Parathyroid adenoma (tissue), 2 donors: ENCODE data around the gene NPIPA7.
"Not testable (repeated sequence)": the region's sequence is repeated elsewhere in the genome, so short reads cannot be mapped to it uniquely, and the experiment has no call there.

ENCODE experiments used
- H2AFZ ChIP-seq: fragments of 300-600 bp; sonication (generic); one replicate; pipeline ENCODE4 v1.7.0; 2017; ENCODE audit warnings: antibody characterized with exemption, mild to moderate bottlenecking
- H3K27ac ChIP-seq: fragments of 300-600 bp; sonication (generic); one replicate; pipeline ENCODE4 v1.7.0; 2017
- H3K27me3 ChIP-seq: fragments of 300-600 bp; sonication (generic); one replicate; pipeline ENCODE4 v1.7.0; 2017; ENCODE audit warnings: low read length; ENCODE audit not compliant: control insufficient read depth, insufficient read depth
- H3K36me3 ChIP-seq: fragments of 300-600 bp; sonication (generic); one replicate; pipeline ENCODE4 v1.7.0; 2017; ENCODE audit warnings: low read length; ENCODE audit not compliant: control insufficient read depth, insufficient read depth
- H3K4me1 ChIP-seq: fragments of 300-600 bp; sonication (generic); one replicate; pipeline ENCODE4 v1.7.0; 2017; ENCODE audit warnings: control low read depth
- H3K4me2 ChIP-seq: fragments of 300-600 bp; sonication (generic); one replicate; pipeline ENCODE4 v1.7.0; 2017; ENCODE audit warnings: low read length
- H3K4me3 ChIP-seq: fragments of 300-600 bp; sonication (generic); one replicate; pipeline ENCODE4 v1.7.0; 2017; ENCODE audit warnings: low read depth, low read length
- H3K79me2 ChIP-seq: fragments of 300-600 bp; sonication (generic); one replicate; pipeline ENCODE4 v1.7.0; 2017; ENCODE audit warnings: control low read depth
- H3K9ac ChIP-seq: fragments of 300-600 bp; sonication (generic); one replicate; pipeline ENCODE4 v1.7.0; 2017; ENCODE audit warnings: mild to moderate bottlenecking
- H3K9me3 ChIP-seq: fragments of 300-600 bp; sonication (generic); one replicate; pipeline ENCODE4 v1.7.0; 2017; ENCODE audit warnings: low read length; ENCODE audit not compliant: control insufficient read depth
- donor health status: primary hyperparathyroidism.

The NPIPA7 gene

DNA sequence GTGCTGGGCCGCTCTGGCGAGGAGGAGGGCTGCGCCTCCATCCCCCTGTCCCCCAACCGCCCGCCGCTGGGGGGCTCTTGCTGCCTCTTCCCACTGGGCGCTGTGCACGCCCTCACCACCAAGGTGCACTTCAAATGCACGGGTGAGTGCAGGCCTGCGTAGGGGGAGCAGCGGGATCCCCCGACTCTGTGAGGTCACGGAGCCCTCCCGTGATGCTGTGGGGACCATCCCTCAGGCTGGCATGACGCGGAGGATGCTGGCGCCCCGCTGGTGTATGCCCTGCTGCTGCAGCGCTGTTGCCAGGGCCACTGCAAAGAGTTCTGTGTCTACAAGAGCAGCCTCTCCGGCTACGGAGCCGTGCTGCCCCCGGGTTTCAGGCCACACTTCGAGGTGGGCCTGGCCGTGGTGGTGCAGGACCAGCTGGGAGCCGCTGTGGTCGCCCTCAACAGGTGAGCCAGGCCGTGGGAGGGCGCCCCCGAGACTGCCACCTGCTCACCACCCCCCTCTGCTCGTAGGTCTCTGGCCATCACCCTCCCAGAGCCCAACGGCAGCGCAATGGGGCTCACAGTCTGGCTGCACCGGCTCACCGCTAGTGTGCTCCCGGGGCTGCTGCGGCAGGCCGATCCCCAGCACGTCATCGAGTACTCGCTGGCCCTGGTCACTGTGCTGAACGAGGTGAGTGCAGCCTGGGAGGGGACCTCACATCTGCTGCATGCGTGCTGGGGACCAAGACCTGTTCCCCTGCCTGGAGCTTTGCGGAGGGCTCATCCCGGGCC, 9.7 kb upstream of the NPIPA7 start:
- H2AFZ ChIP-seq, H3K4me1 ChIP-seq, H3K4me2 ChIP-seq, H3K9me3 ChIP-seq, H3K27ac ChIP-seq, H3K36me3 ChIP-seq, H3K27me3 ChIP-seq, H3K9ac ChIP-seq, H3K79me2 ChIP-seq, H3K4me3 ChIP-seq: not testable (repeated sequence)

DNA sequence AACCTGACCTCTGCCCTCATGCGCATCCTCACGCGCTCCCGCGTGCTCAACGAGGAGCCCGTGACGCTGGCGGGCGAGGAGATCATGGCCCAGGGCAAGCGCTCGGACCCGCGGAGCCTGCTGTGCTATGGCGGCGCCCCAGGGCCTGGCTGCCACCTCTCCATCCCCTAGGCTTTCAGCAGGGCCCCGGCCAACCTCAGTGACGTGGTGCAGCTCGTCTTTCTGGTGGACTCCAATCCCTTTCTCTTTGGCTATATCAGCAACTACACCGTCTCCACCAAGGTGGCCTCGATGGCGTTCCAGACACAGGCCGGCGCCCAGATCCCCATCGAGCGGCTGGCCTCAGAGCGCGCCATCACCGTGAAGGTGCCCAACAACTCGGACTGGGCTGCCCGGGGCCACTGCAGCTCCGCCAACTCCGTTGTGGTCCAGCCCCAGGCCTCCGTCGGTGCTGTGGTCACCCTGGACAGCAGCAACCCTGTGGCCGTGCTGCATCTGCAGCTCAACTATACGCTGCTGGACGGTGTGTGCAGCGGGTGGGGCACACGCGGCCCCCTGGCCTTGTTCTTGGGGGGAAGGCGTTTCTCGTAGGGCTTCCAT, 7.7 kb upstream of the NPIPA7 start:
- H3K4me1 ChIP-seq, H2AFZ ChIP-seq, H3K9me3 ChIP-seq, H3K79me2 ChIP-seq, H3K4me3 ChIP-seq, H3K4me2 ChIP-seq, H3K27ac ChIP-seq, H3K27me3 ChIP-seq, H3K9ac ChIP-seq, H3K36me3 ChIP-seq: not testable (repeated sequence)

DNA sequence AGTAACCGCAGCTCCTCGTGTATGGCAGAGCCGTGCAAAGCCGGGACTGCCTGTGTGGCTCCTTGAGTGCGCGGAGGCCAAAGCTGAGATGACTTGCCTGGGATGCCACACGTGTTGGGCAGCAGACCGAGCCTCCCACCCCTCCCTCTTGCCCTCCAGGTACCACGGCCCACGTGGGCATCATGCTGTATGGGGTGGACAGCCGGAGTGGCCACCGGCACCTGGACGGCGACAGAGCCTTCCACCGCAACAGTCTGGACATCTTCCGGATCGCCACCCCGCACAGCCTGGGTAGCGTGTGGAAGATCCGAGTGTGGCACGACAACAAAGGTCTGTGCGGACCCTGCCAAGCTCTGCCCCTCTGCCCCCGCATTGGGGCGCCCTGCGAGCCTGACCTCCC, 4.7 kb upstream of the NPIPA7 start:
- H3K4me2 ChIP-seq, H2AFZ ChIP-seq, H3K27ac ChIP-seq, H3K9me3 ChIP-seq, H3K36me3 ChIP-seq, H3K9ac ChIP-seq, H3K27me3 ChIP-seq, H3K79me2 ChIP-seq, H3K4me1 ChIP-seq, H3K4me3 ChIP-seq: not testable (repeated sequence)

DNA sequence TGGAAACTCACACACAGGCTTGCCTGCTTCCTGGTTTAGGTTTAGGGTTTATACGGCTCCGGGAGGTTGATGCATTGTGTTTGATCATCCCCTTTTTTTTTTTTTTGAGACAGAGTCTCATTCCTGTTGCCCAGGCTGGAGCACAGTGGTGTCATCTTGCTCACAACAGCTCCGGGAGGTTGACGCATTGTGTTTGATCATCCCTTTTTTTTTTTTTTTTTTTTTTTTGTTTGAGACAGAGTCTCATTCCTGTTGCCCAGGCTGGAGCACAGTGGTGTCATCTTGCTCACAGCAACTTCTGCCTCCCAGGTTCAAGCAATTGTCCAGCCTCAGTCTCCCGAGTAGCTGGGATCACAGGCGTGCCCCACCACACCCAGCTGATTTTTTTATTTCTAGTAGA, 20.7 kb downstream of the NPIPA7 start:
- not testable (repeated sequence) for H3K9me3 ChIP-seq, H3K4me1 ChIP-seq, H2AFZ ChIP-seq, H3K36me3 ChIP-seq, H3K9ac ChIP-seq, H3K27me3 ChIP-seq, H3K27ac ChIP-seq, H3K4me2 ChIP-seq, H3K4me3 ChIP-seq, H3K79me2 ChIP-seq

DNA sequence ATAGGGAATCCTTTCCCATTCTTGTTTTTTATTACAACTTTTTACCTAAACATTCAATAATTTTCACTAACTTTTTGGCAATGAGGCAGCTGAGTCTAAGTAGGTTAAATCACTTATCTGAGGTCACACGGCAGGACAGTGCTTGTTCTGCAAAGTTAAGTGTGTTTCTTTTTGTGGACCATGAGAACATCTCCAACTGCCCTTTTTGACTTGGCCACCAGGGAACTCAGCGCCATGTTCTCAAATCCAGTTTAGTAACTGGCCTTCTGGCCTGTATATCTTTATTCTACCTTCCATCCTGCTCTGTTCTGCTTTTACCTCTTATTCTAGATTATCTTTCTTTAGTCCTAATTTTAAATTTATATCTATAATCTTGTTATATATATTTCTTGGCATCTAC, 23.4 kb downstream of the NPIPA7 start:
- H3K36me3 ChIP-seq, H3K4me3 ChIP-seq, H3K4me2 ChIP-seq, H3K27ac ChIP-seq, H2AFZ ChIP-seq, H3K9ac ChIP-seq, H3K79me2 ChIP-seq, H3K27me3 ChIP-seq, H3K9me3 ChIP-seq, H3K4me1 ChIP-seq: not testable (repeated sequence)

DNA sequence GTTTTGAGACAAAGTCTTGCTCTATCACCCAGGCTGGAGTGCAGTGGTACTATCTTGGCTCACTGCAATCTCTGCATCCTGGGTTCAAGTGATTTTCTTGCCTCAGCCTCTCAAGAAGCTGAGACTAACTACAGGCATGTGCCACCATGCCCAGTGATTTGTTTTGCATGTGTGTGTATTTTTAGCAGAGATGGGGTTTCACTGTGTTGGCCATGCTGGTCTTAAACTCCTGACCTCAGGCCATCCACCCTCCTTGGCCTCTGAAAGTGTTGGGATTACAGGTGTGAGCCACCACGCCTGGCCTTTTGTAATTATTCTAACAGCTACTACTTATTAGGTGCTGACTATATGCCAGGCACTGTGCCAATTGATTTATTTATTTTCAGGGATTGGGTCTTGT, 25.3 kb downstream of the NPIPA7 start:
- H3K27ac ChIP-seq, H2AFZ ChIP-seq, H3K36me3 ChIP-seq, H3K4me1 ChIP-seq, H3K4me2 ChIP-seq, H3K9me3 ChIP-seq, H3K79me2 ChIP-seq, H3K4me3 ChIP-seq, H3K27me3 ChIP-seq, H3K9ac ChIP-seq: not testable (repeated sequence)

DNA sequence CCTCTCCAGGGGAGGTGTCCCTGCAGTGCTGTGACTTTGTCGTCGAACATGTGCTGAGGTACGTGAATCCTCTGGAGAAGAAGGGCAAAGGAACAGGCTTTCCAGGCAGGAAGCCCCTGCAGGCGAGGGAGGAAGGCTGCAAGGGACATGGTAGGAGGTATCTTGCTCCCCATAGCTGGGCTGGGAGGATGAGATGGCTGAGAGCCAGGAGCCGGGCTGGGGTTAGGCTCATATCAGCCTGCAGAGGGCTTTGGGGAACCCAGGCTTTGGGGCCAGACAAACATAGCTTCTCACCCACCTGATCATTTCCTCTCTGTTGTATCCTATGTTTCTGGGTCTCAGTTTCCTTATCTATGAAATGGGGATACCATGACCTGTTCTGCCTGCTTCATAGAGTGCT, 26.5 kb downstream of the NPIPA7 start:
- not testable (repeated sequence) for H3K36me3 ChIP-seq

DNA sequence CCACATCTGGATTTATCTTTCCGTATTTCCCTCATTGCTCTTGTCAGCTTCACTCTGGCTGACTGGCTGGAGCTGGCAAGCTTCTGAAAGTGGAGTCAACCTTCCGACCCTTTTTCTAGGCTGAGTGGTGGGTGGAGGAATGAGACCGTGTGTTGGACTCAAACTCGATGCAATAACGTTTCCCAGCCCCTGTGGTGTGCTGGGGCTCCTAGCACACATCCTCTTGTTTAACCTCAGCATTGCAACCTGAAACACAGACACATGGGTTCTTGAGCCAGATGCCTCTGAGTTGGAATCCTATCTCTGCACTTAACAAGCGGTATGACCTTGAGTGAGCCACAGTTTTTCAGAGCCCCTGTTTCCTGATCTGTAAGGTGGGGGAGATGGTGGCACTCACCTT, 29.5 kb downstream of the NPIPA7 start:
- not testable (repeated sequence) for H3K9me3 ChIP-seq, H2AFZ ChIP-seq, H3K4me1 ChIP-seq, H3K4me2 ChIP-seq, H3K4me3 ChIP-seq, H3K9ac ChIP-seq, H3K27me3 ChIP-seq, H3K27ac ChIP-seq, H3K36me3 ChIP-seq, H3K79me2 ChIP-seq

More for the DNA sequence above, 26.5 kb downstream of the NPIPA7 start:
- not testable (repeated sequence) for H3K9me3 ChIP-seq, H3K79me2 ChIP-seq, H3K27ac ChIP-seq, H2AFZ ChIP-seq, H3K4me1 ChIP-seq, H3K27me3 ChIP-seq, H3K9ac ChIP-seq, H3K4me2 ChIP-seq, H3K4me3 ChIP-seq

DNA sequence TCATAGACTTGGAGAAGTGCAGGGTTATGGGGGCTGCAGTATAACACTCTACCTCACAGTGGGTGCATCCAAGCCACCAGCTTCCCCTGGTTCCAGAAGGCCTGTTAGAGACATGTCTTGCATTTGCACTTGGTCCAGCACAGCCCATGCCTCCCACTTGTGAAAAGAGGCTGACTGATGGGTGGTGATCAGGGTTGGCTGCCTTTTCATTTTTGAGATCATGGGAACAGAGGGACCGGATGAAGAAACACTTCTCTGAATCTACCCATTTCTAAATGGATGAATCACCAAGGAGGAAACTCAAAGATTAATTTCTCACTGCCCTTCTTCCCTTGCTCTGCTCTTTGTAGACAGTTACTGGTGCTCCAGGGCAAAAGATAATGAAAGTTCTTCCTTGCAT, 34.8 kb downstream of the NPIPA7 start:
- not testable (repeated sequence) for H3K4me1 ChIP-seq, H3K9me3 ChIP-seq, H2AFZ ChIP-seq, H3K79me2 ChIP-seq, H3K4me2 ChIP-seq, H3K27ac ChIP-seq, H3K9ac ChIP-seq, H3K27me3 ChIP-seq, H3K36me3 ChIP-seq, H3K4me3 ChIP-seq

DNA sequence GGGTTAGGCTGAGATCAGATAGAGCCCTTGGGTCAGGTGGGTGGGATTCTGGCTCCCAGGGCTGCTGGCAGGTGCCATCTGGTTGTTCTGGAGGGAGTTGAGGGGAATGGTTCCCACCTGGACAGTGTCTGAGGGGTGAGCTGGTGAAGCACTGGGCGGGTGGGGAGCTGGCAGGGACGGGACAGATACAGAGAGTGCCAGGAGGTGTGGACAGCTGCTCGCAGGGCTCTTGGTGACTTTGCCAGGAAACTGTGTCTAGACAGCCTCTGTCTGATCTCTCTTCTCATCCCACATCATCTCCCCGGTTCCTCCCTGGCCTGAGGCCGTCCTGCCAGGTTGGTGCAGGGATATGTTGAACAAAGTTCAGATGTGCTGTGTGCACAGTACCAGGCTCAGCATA, 38.1 kb downstream of the NPIPA7 start:
- H3K4me3 ChIP-seq, H3K36me3 ChIP-seq, H2AFZ ChIP-seq, H3K79me2 ChIP-seq, H3K27me3 ChIP-seq, H3K9me3 ChIP-seq, H3K9ac ChIP-seq, H3K27ac ChIP-seq, H3K4me1 ChIP-seq, H3K4me2 ChIP-seq: not testable (repeated sequence)

DNA sequence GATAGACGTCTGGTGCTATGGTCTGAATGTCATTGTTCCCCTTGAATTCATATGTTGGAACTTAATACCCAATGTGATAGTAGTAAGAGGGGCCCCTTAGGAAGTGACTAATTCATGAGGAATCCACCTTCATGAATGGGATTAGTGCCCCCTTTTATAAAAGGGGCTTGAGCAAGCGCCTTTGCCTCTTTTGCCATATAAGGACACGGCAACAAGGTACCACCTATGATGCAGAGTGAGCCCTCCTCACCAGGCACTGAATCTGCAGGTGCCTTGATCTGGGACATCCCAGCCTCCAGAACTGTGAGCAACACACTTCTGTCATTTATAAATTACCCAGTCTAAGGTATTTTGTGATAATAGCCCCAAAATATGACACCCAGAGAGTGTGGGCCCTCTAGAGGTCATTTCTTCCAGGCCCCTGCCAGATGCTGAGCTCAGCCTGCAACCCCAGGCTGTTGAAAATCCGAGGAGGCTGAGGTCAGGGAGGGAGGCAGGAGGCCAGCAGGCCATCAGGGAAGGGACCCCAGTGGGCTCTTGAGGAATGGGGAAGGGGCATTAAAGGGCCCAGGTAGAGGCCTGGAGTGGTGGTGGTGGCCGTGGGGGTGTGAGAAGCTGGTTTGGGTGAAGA, 39.1 kb downstream of the NPIPA7 start:
- H3K9me3 ChIP-seq, H3K79me2 ChIP-seq, H3K27me3 ChIP-seq, H3K9ac ChIP-seq, H3K27ac ChIP-seq, H3K36me3 ChIP-seq, H3K4me1 ChIP-seq, H3K4me2 ChIP-seq, H3K4me3 ChIP-seq, H2AFZ ChIP-seq: not testable (repeated sequence)
